Measurements from ENCODE around the gene KRT33B. TPM values are rescaled to one million over a fixed set of nuclear protein-coding genes. Genes with fewer than 3 reads are reported as not detected.

KRT33B gene
- polyA plus RNA-seq, 1 donor (not counting 4 experiments of a cell fraction or from before 2014, with no cell fraction given), result 0.21 TPM

DNA sequence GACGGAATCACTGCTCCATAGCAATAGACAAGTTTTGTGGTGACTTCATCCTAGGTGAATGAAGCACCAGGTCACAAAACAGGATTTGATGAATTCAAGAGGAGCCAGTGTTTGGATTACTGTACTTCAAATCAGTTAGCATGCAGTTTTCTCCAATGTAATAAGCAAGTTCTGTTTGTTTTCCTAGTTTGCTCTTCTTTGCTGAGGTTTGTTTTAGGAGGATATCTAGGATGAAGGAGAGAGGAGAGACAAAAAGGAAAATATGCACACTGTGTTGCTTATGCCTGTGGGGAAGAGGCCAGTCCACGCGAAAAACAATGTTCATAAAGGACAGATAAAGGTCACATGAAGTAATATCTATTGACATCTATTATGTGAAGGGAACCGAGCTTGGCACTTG is 45.8 kb upstream of the KRT33B start:
- H3K79me2 ChIP-seq (ENCODE audit: control insufficient read depth, insufficient read depth, low read length), result no peaks in the 10 kb centered on the region
- H3K9me1 ChIP-seq (ENCODE audit: control insufficient read depth, extremely low read depth, insufficient read depth, low read length), result peaks cover 2% of the 10 kb centered on the region
- no peaks in the 10 kb centered on the region for H4K20me1 ChIP-seq (ENCODE audit: control insufficient read depth, extremely low read depth, insufficient read depth, low read length)
- H3K4me1 ChIP-seq (ENCODE audit: control insufficient read depth, extremely low read depth, insufficient read depth, low read length), result peaks cover 34% of the 10 kb centered on the region
- no peak overlapping the region for H3K27ac ChIP-seq (ENCODE audit: control insufficient read depth, insufficient read depth, low read length)
- H3K4me2 ChIP-seq (ENCODE audit: control insufficient read depth, extremely low read depth, insufficient read depth, low read depth, low read length), result no peak overlapping the region
- no peaks in the 10 kb centered on the region for H3K27me3 ChIP-seq (ENCODE audit: control insufficient read depth, extremely low read depth, insufficient read depth, low read length)
- H3K36me3 ChIP-seq (ENCODE audit: control insufficient read depth in 2 of 2, extremely low read depth in 1 of 2, insufficient read depth in 2 of 2, low read length in 2 of 2), result no peaks in the 10 kb centered on the region
- dilution Hi-C loops (cut with MboI; ENCODE audit: extremely low pct_ligation_motif_present, low sequenced_read_pairs), result no loop called here
- H2AFZ ChIP-seq (ENCODE audit: control insufficient read depth, low read length), result no peak overlapping the region
- no peaks in the 10 kb centered on the region for H3K9me3 ChIP-seq (ENCODE audit: control insufficient read depth, low read depth, low read length)
- TF ChIP-seq EZH2 (IDR thresholded peaks at IDR 0.05; ENCODE audit: low read length), result no peak
- TF ChIP-seq CTCF (optimal IDR thresholded peaks at IDR 0.05 in 1 of 3, IDR thresholded peaks at IDR 0.05 in 1 of 3, conservative IDR thresholded peaks at IDR 0.05 in 1 of 3; ENCODE audit: extremely low read depth in 1 of 3, insufficient read depth in 2 of 3, low read length in 3 of 3), result no peak
- FAIRE-seq, result no peak
- no peak overlapping the region for H3K4me3 ChIP-seq (ENCODE audit: control insufficient read depth in 2 of 3, extremely low read depth in 1 of 3, insufficient read depth in 2 of 3, low read depth in 1 of 3, low read length in 3 of 3)
- no peak for DNase-seq (ENCODE audit: low read depth, low spot score)
- no peak overlapping the region for H3K9ac ChIP-seq (ENCODE audit: control insufficient read depth, extremely low read depth, insufficient read depth, low read length)

- Histone ChIP-seq H3K27ac (ENCODE audit: control insufficient read depth, insufficient read depth, low read length) (no peak overlapping the region), H3K4me3 (ENCODE audit: control insufficient read depth in 2 of 3, extremely low read depth in 1 of 3, insufficient read depth in 2 of 3, low read depth in 1 of 3, low read length in 3 of 3) (no peak overlapping the region), H3K79me2 (ENCODE audit: control insufficient read depth, insufficient read depth, low read length) (no peaks in the 10 kb centered on the region), H3K4me2 (ENCODE audit: control insufficient read depth, extremely low read depth, insufficient read depth, low read depth, low read length) (no peak overlapping the region), H3K9ac (ENCODE audit: control insufficient read depth, extremely low read depth, insufficient read depth, low read length) (no peak overlapping the region), H3K36me3 (ENCODE audit: control insufficient read depth in 2 of 2, extremely low read depth in 1 of 2, insufficient read depth in 2 of 2, low read length in 2 of 2) (no peaks in the 10 kb centered on the region), H3K9me3 (ENCODE audit: control insufficient read depth, low read depth, low read length) (no peaks in the 10 kb centered on the region), H2AFZ (ENCODE audit: control insufficient read depth, low read length) (no peak overlapping the region), H3K9me1 (ENCODE audit: control insufficient read depth, extremely low read depth, insufficient read depth, low read length) (peaks cover 2% of the 10 kb centered on the region), H3K4me1 (ENCODE audit: control insufficient read depth, extremely low read depth, insufficient read depth, low read length) (peaks cover 19% of the 10 kb centered on the region), H4K20me1 (ENCODE audit: control insufficient read depth, extremely low read depth, insufficient read depth, low read length) (no peaks in the 10 kb centered on the region), H3K27me3 (ENCODE audit: control insufficient read depth, extremely low read depth, insufficient read depth, low read length) (no peaks in the 10 kb centered on the region)
- TF ChIP-seq CTCF (optimal IDR thresholded peaks at IDR 0.05 in 1 of 3, IDR thresholded peaks at IDR 0.05 in 1 of 3, conservative IDR thresholded peaks at IDR 0.05 in 1 of 3; ENCODE audit: extremely low read depth in 1 of 3, insufficient read depth in 2 of 3, low read length in 3 of 3), result no peak
- dilution Hi-C loops (cut with MboI; ENCODE audit: extremely low pct_ligation_motif_present, low sequenced_read_pairs), result no loop called here
- no peak for DNase-seq (ENCODE audit: low read depth, low spot score)
- no peak for FAIRE-seq
Observed at GRCh38 chr17:41413982-41414381, 44.4 kb upstream of the KRT33B start.
